HG03439 (cell line): ENCODE results near the gene HUS1B.

Experiments
- ATAC-seq: cut with Tn5 transposase; IDR thresholded peaks from one replicate; pipeline ENCODE4 v1.9.1; 2021; ENCODE audit warnings: mild to moderate bottlenecking, moderate library complexity; ENCODE audit not compliant: unreplicated experiment

HUS1B gene

GRCh38 chr6:624979-625378, 31.9 kb downstream of the HUS1B start:
- ATAC-seq = no peak

- ATAC-seq = no peak
Measured at GRCh38 chr6:622462-622861, 34.4 kb downstream of the HUS1B start.

- no peak for ATAC-seq
Measured at GRCh38 chr6:621931-622330, 35.0 kb downstream of the HUS1B start.

- ATAC-seq = no peak
Measured at GRCh38 chr6:620950-621349, 36.0 kb downstream of the HUS1B start.

- no peak for ATAC-seq
Measured at GRCh38 chr6:620166-620565, 36.7 kb downstream of the HUS1B start.

- no peak for ATAC-seq
Measured at GRCh38 chr6:617456-618100, 39.3 kb downstream of the HUS1B start.

GRCh38 chr6:613981-614380, 42.9 kb downstream of the HUS1B start:
- no peak for ATAC-seq

- ATAC-seq = no peak
Measured at GRCh38 chr6:611928-612327, 45.0 kb downstream of the HUS1B start.

- no peak for ATAC-seq
Measured at GRCh38 chr6:610882-611281, 46.0 kb downstream of the HUS1B start.

- ATAC-seq = no peak
Measured at GRCh38 chr6:609905-610304, 47.0 kb downstream of the HUS1B start.

- ATAC-seq = no peak
Measured at GRCh38 chr6:606829-607379, 50.0 kb downstream of the HUS1B start.
